NCI-H2171 treated with DMSO at 0.1 percent for 48 hours (cell line): ENCODE data around the gene FSTL4.

Experiments
- DNase-seq: peaks from one replicate; lab custom pipeline; 2025; lab: John Stamatoyannopoulos, UW

Gene FSTL4

GRCh38 chr5:133475986-133476385 is 136.4 kb downstream of the FSTL4 start:
- no peak for DNase-seq

GRCh38 chr5:133474851-133475590 is 137.3 kb downstream of the FSTL4 start:
- no peak for DNase-seq

GRCh38 chr5:133473291-133473690 is 139.1 kb downstream of the FSTL4 start:
- no peak for DNase-seq

- DNase-seq, result no peak
These were observed 139.5 kb downstream of the FSTL4 start for GRCh38 chr5:133472829-133473228.

- DNase-seq, result no peak
These were observed 140.6 kb downstream of the FSTL4 start for GRCh38 chr5:133471699-133472098.

- no peak for DNase-seq
These were observed 141.5 kb downstream of the FSTL4 start for GRCh38 chr5:133470841-133471240.

- no peak for DNase-seq
These were observed 142.5 kb downstream of the FSTL4 start for GRCh38 chr5:133469846-133470245.

- no peak for DNase-seq
These were observed 143.1 kb downstream of the FSTL4 start for GRCh38 chr5:133469252-133469651.

DNA sequence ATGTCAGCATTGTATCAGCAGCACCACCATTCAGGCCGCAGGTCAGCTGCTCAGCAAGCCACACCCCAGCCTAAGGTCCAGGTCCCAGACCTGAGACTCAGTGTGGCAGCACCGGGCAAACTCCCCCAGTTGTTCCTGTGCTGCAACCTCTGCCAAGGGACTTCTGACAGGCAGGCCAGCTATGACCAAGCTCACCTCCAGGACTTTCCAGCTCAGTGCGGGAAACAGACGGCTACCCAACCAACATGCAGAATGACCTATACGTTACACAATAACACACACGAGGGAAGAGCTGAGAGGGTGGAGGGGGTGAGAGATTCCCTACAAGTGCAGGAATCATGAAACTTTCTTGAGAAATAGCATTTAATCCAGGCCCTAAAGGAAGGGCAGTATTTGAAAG is 143.7 kb downstream of the FSTL4 start:
- DNase-seq, result no peak

DNA sequence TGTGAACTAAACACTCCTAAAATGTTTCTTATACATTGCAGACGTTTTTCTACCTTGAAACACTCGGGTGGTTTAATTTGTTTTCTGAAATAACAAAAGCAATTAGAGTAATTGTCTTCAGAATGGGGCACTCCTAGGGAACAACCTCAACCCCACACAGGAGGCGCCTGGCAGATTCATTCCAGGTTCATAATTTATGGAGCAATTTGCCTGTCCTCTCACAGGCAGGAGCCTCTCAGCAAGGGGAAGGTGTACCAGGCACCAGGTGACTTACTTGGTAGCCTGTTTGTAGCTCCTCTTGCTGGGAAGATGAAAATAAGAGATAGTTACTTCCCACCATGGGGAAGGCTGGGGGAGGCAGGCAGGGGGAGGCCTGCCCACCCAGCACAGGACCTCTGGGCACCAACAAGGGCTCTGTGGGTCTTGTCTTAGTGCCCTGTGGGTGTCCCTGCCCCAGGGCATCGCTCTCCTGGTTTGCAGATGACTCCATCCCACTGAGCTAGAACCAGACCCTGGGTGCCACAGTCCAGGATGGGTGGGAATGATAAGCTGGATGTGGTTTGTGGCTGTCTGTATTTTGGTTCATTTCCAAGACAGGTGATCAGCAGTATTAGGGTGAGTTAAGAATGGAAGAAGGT is 144.4 kb downstream of the FSTL4 start:
- DNase-seq, result no peak

DNA sequence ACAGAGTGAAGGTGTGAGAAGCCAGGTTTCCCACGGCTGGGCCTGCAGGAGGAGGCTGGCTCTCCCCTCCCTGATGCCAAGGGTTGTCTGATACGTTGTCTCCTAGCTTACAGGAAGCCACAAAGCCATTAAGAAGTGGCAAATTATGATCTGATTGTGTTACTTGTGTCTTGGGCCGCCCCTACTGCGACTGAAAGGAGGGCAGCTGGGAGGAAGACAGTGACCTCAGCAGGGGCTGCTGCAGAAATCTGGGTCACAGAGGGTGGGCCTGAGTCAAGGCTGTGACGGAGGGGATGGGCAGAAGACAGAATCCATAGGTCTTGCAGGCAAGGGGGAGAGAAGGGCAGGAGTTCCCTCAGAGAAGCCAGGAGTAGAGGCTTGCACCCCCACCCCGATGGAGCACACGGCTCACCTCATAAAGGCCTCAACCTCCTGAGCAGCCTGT is 145.0 kb downstream of the FSTL4 start:
- no peak for DNase-seq

- DNase-seq, result no peak
These were observed 145.6 kb downstream of the FSTL4 start for GRCh38 chr5:133466556-133467334.

- no peak for DNase-seq
These were observed 148.3 kb downstream of the FSTL4 start for GRCh38 chr5:133464013-133464412.

GRCh38 chr5:133461796-133462516 is 150.4 kb downstream of the FSTL4 start:
- no peak for DNase-seq

DNA sequence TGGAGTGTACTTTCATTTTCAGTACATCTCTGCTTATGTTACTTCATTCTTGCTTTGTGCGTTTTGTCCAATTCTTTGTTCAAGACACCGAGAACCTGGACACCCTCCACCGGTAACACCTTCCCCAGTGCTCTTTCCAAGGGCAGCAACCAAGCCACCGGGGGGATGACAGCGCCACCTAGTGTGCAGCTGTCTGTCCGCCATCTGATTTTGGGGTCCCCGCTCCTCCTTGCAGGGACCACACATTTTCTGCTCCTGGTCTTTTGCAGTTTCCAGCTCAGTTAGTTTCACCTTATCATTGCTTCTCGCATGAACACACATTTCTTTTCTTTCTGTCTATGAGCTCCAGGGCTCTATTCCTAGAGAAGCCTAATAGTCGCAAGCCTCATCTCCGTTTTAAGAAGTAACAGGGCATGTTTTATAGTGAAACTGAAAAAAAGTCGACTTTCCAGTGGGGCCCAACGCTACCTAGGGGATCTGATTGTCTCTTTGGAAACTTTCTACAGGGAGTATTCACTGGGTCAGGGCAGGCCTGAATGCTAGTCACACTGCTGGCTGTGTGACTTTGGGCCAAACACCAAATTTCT is 152.1 kb downstream of the FSTL4 start:
- no peak for DNase-seq

GRCh38 chr5:133459474-133460160 is 152.7 kb downstream of the FSTL4 start:
- DNase-seq, result no peak

DNA sequence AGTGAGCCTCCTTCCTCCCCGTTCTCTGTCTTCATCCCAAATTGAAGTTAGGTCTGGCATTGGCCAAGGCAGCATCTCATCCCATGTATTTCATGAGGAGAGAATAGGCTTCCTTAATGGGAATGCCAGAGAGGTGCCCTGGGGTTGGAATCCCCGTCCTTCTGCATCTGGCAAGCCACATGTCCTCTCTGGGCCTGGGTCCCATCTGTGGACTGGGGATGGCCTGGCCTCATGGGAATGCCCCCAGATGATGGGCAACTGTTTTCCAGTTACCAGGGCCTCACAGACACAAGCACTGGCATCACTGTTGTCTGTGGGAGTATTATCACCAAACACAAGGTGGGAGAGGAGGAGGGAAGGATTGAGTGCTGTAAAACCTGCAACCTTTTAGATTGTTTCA is 153.9 kb downstream of the FSTL4 start:
- DNase-seq, result no peak

DNA sequence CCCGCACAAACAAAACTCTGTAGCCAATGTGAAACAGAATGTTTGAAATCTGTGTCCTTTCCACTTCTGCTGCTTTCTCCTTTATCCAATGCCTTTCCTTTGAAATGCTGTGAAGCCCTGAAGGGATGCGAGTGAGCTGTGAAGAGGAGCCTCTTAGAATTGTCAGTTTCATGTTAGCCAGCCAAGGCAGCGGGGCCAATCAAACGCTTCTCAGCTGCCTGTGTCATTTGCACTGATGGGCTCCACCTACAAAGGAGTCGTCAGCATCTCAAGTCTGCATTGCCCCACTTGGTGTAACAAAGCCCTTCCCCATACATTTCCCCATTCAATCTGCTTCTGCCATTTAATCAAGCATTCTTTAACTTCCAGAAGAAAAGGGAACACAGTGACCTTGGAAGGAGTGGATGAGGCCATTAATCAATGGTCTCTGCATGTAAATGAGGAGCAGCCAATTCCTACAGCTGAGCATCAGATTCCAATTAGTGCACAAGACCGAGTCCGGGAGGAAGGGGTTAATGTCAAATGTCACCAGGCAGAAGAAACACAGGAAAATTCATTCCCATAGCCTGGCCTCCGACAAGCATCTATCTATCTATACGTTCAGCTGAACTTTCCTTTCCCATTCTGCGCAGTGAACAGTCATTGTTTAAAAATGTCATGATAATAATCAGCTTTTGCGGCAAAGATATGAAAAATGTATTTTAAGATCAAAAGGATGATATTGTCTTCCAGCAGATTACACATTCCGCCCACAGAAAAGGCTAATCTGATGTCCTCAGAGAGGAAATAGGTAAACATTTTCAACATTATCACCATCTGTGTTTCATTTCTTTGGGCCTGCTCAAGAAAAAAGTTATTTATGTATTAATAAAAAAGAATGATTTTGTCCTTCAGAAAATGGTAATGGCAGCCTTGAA is 154.6 kb downstream of the FSTL4 start:
- DNase-seq, result no peak

GRCh38 chr5:133456933-133457402 is 155.4 kb downstream of the FSTL4 start:
- DNase-seq, result no peak

- no peak for DNase-seq
These were observed 156.7 kb downstream of the FSTL4 start for GRCh38 chr5:133455676-133456075.
